Astrocyte of the cerebellum (primary cell): ENCODE data around the gene OMA1.

ENCODE experiments used
- DNase-seq: peaks from one replicate; pipeline ENCODE4 v3.0.0-alpha.2; 2011; ENCODE audit warnings: low read depth
- H3K4me3 ChIP-seq: 2 replicates; pipeline ENCODE4 v1.5.1; 2011; ENCODE audit warnings: mild to moderate bottlenecking, low read depth, low read length, moderate library complexity
- CTCF ChIP-seq: IDR thresholded peaks from 2 replicates; pipeline ENCODE4 v1.5.1; 2012; ENCODE audit warnings: low read length, low read depth, moderate library complexity, mild to moderate bottlenecking; ENCODE audit errors: missing control alignments
- in situ Hi-C: cut with HindIII; loops from 2 replicates; pipeline ENCODE4 v1.10.0; 2017; ENCODE audit warnings: low sequenced_read_pairs

The OMA1 gene

DNA sequence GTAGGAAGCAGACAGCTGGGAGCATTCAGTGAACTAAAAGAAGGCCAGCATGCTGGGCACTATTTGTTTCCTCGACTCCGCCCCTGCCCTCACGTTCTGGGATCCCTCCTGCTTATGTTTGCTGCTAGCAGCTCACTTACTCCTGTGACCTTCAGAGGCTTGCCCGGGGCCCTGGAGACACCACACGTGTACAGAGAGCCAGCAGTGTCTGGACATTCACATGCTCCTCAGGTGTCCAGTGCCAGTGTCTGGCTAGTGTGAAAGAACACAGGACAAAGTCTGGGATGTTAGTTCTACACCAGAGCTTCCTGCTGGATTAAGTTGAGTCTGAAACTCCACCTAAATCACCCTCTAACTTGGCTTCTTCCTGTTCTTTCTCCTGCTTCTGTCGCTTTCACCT lies 108.1 kb downstream of the OMA1 start:
- no peak for DNase-seq
- in situ Hi-C loops, result no loop called here
- TF ChIP-seq CTCF, result no peak
- H3K4me3 ChIP-seq, result no peak overlapping the region

GRCh38 chr1:58437623-58438022 lies 108.9 kb downstream of the OMA1 start:
- DNase-seq, result no peak
- H3K4me3 ChIP-seq, result no peak overlapping the region
- TF ChIP-seq CTCF, result no peak
- in situ Hi-C loops, result no loop called here

GRCh38 chr1:58436615-58437297 lies 109.8 kb downstream of the OMA1 start:
- no peak overlapping the region for H3K4me3 ChIP-seq
- in situ Hi-C loops, result no loop called here
- no peak for DNase-seq
- TF ChIP-seq CTCF, result no peak

- in situ Hi-C loops, result no loop called here
- no peak for DNase-seq
- H3K4me3 ChIP-seq, result no peak overlapping the region
- no peak for TF ChIP-seq CTCF
Measured at GRCh38 chr1:58435376-58435775, 111.2 kb downstream of the OMA1 start.

GRCh38 chr1:58434607-58435006 lies 111.9 kb downstream of the OMA1 start:
- H3K4me3 ChIP-seq, result no peak overlapping the region
- in situ Hi-C loops, result no loop called here
- TF ChIP-seq CTCF, result no peak
- DNase-seq, result no peak

DNA sequence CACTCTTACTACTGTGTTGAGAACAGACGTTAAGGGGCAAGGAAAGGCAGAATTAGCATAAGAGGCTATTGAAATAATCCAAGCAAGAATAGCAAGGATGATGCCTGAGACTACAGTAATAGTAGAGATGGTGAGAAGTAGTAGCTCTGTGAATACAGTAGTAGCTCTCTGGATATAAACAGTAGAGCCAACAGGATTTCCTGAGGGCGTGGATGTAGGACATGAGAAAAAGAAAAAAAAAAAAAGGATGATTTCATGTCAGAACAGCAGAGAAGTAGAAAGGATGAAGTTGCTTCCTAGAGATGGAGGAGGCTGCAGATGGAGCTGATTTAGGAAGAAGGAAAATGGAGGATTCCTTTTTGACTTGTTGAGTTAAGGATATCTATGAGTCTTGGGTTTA lies 112.3 kb downstream of the OMA1 start:
- no peak overlapping the region for H3K4me3 ChIP-seq
- in situ Hi-C loops, result no loop called here
- DNase-seq, result no peak
- TF ChIP-seq CTCF, result no peak
